Lower lobe of right lung (tissue), 2 donors: ENCODE measurements around the gene TECRL. TPM values are rescaled to one million over a fixed set of nuclear protein-coding genes. Genes with fewer than 3 reads are reported as not detected.

Experiments used
- ATAC-seq, 2 donors: fragments of 200-7000 bp; cut with Tn5 transposase; one replicate each; pipeline ENCODE4 v1.9.1; 2020 to 2022; ENCODE audit warnings: mild to moderate bottlenecking in 2 of 2, moderate library complexity in 2 of 2
- DNase-seq: peaks from one replicate; pipeline ENCODE4 v3.0.0-alpha.2; 2020
- H3K27ac ChIP-seq: fragments of 200-600 bp; one replicate; pipeline ENCODE4 v1.8.0; 2022
- H3K27me3 ChIP-seq: fragments of 200-600 bp; one replicate; pipeline ENCODE4 v1.8.0; 2022; ENCODE audit warnings: low read depth
- H3K36me3 ChIP-seq: fragments of 200-600 bp; one replicate; pipeline ENCODE4 v1.8.0; 2022; ENCODE audit warnings: mild to moderate bottlenecking
- H3K4me1 ChIP-seq: fragments of 200-600 bp; one replicate; pipeline ENCODE4 v1.8.0; 2022
- H3K4me3 ChIP-seq: fragments of 200-600 bp; one replicate; pipeline ENCODE4 v1.8.0; 2022; ENCODE audit warnings: mild to moderate bottlenecking
- H3K9me3 ChIP-seq: fragments of 200-600 bp; one replicate; pipeline ENCODE4 v1.8.0; 2022
- intact Hi-C: fragments of 100-400 bp; cut with DNase I; formaldehyde crosslinking; loops from one replicate; pipeline ENCODE4 v1.11.0; 2022
- total RNA-seq: library from RNA; stranded (reverse); fragmentation: NEBNext Ultra II Directional; extraction: Animal tissue kit (Norgen Biotek cat#: 25700); gene quantifications from one replicate; pipeline ENCODE4 v1.2.1, GENCODE V29; 2021
- TF ChIP-seq, protein P1 (sequence below): fragments of 200-600 bp; IDR thresholded peaks from one replicate; pipeline ENCODE4 v1.8.0; 2022; ENCODE audit warnings: antibody characterized with exemption, mild to moderate bottlenecking
- donor health status: DM: no; HTN: yes; CAD: no; lungs with severe emphysema.

TECRL gene
- total RNA-seq, 1 donor from 2014 or later: not detected

GRCh38 chr4:64272432-64272831 is 136.8 kb downstream of the TECRL start:
- Histone ChIP-seq H3K4me3 (no peak overlapping the region), H3K9me3 (no peaks in the 10 kb centered on the region), H3K27me3 (no peaks in the 10 kb centered on the region), H3K36me3 (no peaks in the 10 kb centered on the region), H3K27ac (no peak overlapping the region), H3K4me1 (no peaks in the 10 kb centered on the region)
- no peak for ATAC-seq
- TF ChIP-seq, protein P1, sequence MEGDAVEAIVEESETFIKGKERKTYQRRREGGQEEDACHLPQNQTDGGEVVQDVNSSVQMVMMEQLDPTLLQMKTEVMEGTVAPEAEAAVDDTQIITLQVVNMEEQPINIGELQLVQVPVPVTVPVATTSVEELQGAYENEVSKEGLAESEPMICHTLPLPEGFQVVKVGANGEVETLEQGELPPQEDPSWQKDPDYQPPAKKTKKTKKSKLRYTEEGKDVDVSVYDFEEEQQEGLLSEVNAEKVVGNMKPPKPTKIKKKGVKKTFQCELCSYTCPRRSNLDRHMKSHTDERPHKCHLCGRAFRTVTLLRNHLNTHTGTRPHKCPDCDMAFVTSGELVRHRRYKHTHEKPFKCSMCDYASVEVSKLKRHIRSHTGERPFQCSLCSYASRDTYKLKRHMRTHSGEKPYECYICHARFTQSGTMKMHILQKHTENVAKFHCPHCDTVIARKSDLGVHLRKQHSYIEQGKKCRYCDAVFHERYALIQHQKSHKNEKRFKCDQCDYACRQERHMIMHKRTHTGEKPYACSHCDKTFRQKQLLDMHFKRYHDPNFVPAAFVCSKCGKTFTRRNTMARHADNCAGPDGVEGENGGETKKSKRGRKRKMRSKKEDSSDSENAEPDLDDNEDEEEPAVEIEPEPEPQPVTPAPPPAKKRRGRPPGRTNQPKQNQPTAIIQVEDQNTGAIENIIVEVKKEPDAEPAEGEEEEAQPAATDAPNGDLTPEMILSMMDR: no peak
- DNase-seq: no peak
- intact Hi-C loops: no loop called here

DNA sequence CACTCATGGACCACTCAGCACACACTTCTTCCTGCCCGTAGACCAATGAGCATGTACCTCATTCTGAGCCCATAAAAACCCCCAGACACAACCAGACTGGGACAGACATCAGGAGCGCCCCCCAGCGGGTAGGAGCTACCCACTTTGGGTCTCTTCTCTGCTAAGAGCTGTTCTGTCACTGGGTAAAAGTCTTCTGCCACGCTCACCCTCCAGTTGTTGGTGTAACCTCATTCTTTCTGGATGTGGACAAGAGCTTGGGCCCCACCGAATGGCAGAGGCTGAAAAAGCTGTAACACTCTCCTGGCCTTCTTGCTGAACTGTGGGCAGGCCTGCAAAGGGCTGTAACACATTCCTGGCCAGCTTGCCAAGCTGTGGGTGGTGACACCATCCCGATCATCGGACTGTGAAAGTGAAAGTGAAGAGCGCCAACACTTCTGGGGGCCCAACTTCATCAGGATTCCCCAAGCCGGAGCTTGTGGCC is 137.6 kb downstream of the TECRL start:
- H3K27ac ChIP-seq: no peak overlapping the region
- ATAC-seq: no peak
- H3K4me3 ChIP-seq: no peak overlapping the region
- H3K27me3 ChIP-seq: no peaks in the 10 kb centered on the region
- TF ChIP-seq, protein P1: no peak
- H3K9me3 ChIP-seq: no peaks in the 10 kb centered on the region
- DNase-seq: no peak
- intact Hi-C loops: no loop called here
- H3K36me3 ChIP-seq: no peaks in the 10 kb centered on the region
- no peaks in the 10 kb centered on the region for H3K4me1 ChIP-seq

DNA sequence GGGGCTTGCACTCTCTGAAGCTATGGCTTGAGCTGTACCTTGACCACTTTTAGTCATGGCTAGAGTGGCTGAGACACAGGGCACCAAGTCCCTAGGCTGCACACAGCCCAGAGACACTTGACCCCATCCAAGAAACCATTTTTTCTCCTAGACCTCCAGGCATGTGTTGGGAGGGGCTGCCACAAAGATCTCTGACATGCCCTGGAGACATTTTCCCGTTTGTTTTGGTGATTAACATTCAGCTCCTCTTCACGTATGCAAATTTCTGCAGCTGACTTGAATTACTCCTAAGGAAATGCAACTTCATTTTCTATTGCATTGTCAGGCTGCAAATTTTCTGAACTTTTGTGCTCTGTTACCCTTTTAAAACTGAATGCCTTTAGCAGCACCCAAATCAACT is 142.6 kb downstream of the TECRL start:
- intact Hi-C loops: no loop called here
- Histone ChIP-seq H3K4me1 (no peaks in the 10 kb centered on the region), H3K4me3 (no peak overlapping the region), H3K27me3 (no peaks in the 10 kb centered on the region), H3K36me3 (no peaks in the 10 kb centered on the region), H3K9me3 (no peaks in the 10 kb centered on the region), H3K27ac (no peak overlapping the region)
- TF ChIP-seq, protein P1: no peak
- ATAC-seq (no peak), DNase-seq (no peak)

DNA sequence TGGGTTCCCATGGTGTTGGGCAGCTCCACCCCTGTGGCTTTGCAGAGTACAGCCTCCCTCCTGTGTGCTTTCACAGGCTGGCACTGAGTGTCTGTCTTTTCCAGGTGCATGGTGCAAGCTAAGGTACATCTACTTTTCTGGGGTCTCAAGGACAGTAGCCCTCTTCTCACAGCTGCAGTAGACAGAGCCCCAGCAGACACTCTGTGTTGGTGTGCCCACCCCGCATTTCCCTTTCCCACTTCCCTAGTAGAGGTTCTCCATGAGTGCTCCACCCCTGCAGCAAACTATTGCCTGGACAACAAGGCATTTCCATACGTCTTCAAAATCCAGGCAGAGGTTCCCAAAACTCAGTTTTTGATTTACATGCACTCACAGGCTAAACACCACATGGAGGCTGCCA is 143.0 kb downstream of the TECRL start:
- H3K9me3 ChIP-seq: no peaks in the 10 kb centered on the region
- no peak overlapping the region for H3K4me3 ChIP-seq
- intact Hi-C loops: no loop called here
- DNase-seq: no peak
- TF ChIP-seq, protein P1: no peak
- no peaks in the 10 kb centered on the region for H3K27me3 ChIP-seq
- no peaks in the 10 kb centered on the region for H3K4me1 ChIP-seq
- H3K36me3 ChIP-seq: no peaks in the 10 kb centered on the region
- H3K27ac ChIP-seq: no peak overlapping the region
- no peak for ATAC-seq

- no peak overlapping the region for H3K4me3 ChIP-seq
- TF ChIP-seq, protein P1: no peak
- ATAC-seq (no peak), DNase-seq (no peak)
- H3K9me3 ChIP-seq: no peaks in the 10 kb centered on the region
- no peaks in the 10 kb centered on the region for H3K4me1 ChIP-seq
- H3K27ac ChIP-seq: no peak overlapping the region
- intact Hi-C loops: no loop called here
- no peaks in the 10 kb centered on the region for H3K27me3 ChIP-seq
- H3K36me3 ChIP-seq: no peaks in the 10 kb centered on the region
These were observed 157.5 kb downstream of the TECRL start for GRCh38 chr4:64251781-64252180.

GRCh38 chr4:64250488-64250887 is 158.8 kb downstream of the TECRL start:
- intact Hi-C loops: no loop called here
- no peaks in the 10 kb centered on the region for H3K4me1 ChIP-seq
- no peak for ATAC-seq
- no peak overlapping the region for H3K4me3 ChIP-seq
- TF ChIP-seq, protein P1: no peak
- H3K36me3 ChIP-seq: no peaks in the 10 kb centered on the region
- H3K9me3 ChIP-seq: no peaks in the 10 kb centered on the region
- H3K27ac ChIP-seq: no peak overlapping the region
- H3K27me3 ChIP-seq: no peaks in the 10 kb centered on the region
- DNase-seq: no peak
